CD4-positive, alpha-beta T cell treated with Interleukin-12 subunit alpha and Interleukin-12 subunit beta, for 1 hour (primary cell): Measurements from ENCODE around the gene LGALS9C.
"Not testable (repeated sequence)": the region's sequence is repeated elsewhere in the genome, so short reads cannot be mapped to it uniquely, and the experiment has no call there.

Experiments
- DNase-seq: peaks from one replicate; pipeline ENCODE4 v3.0.0-alpha.2; 2020

Gene LGALS9C

DNA sequence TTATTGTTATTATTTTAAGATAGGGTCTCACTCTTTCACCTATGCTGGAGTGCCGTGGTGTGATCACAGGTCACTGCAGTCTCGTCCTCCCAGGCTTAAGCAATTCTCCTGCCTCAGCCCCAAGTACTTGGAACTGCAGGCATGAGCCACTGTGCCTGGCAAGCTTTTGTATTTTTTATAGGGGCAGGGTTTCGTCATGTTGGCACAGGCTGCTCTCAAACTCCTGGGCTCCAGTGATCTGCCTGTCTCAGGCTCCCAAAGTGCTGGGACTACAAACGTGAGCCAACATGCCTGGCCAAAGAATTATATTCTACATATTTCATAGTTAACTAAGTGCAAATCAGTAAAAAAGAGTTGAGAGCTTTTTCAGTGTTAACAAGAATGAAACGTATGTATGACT, 65.6 kb downstream of the LGALS9C start:
- not testable (repeated sequence) for DNase-seq

- DNase-seq, result not testable (repeated sequence)
Observed at GRCh38 chr17:18542907-18543306, 66.3 kb downstream of the LGALS9C start.
